ENCODE results near the gene TSPO. TPM values are rescaled to one million over a fixed set of nuclear protein-coding genes. Genes with fewer than 3 reads are reported as not detected.
"Not testable (repeated sequence)": the region's sequence is repeated elsewhere in the genome, so short reads cannot be mapped to it uniquely, and the experiment has no call there.

Gene TSPO
- total RNA-seq, 1 donor from 2014 or later: 199 TPM

DNA sequence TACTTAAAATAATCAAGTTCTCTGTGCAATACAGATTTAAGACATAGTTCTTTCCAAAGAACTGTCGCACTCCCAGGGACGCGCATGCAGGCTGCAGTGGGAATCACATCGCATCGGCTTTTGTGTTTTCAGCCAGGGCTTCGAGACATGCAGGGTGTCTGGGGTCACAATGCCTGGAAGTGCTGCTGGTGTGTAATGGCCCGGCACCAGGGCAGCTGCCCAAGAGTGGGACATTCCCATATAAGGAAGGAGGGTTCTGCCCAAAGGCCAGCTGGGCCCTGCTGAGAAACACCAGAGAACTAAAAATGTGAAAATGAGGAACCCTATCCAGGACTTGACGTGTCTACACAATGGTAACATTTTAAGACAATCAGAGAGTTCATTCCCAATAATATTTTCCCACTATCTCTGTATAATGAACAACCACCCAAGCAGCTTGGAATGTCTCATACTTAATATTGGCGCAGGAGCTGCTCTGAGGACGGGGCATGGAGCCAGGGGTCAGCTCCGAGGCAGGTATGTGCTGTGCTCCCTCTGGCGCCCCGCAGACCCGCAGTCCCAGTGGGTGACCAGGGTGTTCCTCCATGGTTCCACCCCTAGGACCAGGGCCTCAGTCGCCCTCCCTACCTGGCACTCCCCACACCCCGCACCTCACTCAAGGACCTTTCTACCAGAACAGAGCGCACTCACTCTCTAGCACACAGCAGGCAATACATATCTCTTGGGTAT is 19.4 kb upstream of the TSPO start:
- DNase-seq (ENCODE audit: low read depth): no peak

DNA sequence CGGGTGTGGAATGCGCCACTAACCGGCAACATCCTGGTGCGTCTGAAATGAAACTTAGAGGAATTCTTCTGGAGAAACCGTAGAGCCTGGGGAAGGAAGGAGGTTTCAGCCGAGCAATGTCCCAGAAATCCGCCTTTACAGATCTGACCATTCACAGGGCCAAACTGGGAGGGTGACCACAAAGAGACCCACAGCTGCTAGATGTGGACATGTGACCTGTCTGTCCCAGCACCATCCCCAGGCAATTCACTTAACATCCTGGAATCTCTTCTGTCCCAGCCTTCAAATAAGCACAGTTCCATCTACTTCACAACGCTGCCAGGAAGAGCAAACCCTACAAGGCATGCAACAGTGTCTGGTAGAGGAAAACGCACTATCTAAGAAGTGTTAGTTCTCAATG is 18.0 kb upstream of the TSPO start:
- no peak for DNase-seq (ENCODE audit: low read depth)

DNA sequence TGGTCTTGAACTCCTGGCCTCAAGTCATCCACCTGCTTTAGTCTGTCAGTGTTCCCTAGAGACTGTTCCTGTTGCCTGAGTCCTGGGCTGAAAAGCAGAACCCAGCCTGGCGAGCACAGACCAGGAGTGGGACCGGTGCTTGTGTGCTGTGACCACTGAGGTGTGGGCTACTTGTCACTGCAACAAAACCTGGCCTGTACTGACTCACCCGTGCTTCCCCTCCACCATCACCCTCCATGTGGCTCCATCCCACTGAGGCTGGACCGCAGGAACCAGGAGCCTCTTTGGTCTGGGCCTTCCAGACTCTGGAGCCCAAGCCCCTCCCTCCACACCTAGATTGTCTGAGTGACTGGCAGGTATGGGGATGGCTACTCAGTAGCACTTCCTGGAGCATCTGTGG is 16.8 kb upstream of the TSPO start:
- no peak for DNase-seq (ENCODE audit: low read depth)

DNA sequence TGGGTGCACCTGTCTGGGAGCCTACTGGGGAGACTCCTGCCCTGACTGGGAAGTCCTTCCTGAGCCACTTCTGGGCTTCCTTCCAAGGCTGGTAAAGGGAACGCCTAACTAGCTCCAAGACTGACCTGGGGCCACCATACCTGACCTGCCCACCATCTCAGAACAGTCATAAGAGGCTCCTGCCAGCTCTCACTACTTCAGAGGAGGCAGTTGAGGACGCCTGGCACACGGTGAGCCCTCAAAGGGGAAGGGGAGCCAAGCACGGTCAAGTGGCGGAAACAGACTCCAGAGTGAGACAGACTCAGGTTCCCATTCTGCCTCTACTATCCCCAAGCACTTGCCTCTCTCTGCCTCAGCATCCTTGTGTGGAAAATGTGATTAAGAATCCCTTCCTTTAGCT is 15.8 kb upstream of the TSPO start:
- no peak for DNase-seq (ENCODE audit: low read depth)

DNA sequence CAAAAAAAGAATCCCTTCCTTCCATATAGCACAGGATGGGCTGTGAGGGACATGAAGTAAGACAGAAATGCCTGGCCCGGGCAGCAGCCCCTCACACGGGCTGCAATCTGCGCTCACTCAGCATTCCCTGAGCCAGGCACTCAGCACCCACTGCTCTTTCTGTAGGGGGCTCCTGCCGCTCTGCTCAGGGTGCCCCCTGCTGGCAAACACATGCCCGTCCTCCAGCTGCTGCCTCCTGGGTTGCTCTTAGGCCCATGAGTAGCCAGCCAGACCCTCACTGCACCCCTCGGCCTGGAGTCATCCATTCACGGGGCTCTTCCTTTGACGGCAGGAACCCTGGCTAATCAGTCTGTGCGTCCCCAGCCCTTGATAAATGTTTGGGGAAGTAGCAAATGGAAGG is 15.1 kb upstream of the TSPO start:
- no peak for DNase-seq (ENCODE audit: low read depth)

DNA sequence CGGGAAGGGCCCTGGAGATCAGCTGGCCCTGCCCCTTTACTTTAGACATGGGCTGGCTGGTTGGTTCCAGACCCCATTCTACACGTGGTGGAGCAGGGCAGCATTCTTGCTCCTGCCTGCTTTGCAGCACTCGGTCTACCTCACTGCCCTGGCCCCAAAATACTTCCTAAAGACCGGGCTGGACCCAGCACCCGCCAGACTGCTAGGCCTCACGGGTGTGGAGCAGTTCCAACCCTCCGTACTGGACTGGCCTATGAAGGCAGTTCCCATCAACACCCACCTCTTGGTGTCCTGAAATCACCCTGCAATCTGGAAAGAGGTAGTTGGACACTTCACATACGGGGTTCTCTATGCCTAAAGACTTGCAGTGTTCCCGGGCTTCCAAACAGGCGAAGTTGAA is 14.6 kb upstream of the TSPO start:
- no peak for DNase-seq (ENCODE audit: low read depth)

DNA sequence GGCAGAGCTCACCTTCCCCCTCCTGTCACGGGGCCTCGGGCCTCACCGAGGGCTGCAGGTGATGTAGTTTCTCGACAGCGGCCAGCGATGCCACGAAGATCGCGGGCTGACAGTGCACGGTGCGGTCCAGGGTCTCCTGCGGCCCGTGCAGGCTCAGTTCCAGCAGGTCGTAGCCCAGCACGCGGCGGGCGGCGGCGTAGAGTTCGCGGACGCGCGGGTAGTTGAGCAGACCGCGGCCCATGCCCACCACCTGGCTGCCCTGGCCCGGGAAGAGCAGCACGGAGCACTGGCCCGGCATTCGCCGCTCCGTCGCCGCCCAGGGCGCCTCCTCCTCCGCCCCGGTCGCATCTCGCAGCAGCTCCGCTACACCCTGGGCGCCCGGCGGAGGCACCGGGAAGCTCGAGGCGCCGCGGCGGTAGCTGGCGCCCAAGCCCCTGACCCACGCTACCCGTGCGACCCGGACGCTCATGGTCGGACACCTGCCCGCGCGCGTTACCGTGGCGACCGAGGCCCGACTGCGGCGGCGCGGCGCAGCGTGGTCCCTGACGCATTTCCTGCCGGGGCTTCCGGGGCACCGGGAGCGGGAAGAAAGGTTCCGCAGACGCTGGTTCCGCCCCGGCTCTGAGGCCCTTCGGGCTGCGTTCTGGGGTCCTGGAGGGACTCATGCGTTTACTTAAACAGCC is 8.3 kb upstream of the TSPO start, which contains the start of gene MCAT:
MCAT (minus strand) TSS at position 519 of the 683 bp plus-strand sequence; CDS start at position 469, 50 bp downstream.
- peak; percentile 38 for DNase-seq (ENCODE audit: low read depth)

DNA sequence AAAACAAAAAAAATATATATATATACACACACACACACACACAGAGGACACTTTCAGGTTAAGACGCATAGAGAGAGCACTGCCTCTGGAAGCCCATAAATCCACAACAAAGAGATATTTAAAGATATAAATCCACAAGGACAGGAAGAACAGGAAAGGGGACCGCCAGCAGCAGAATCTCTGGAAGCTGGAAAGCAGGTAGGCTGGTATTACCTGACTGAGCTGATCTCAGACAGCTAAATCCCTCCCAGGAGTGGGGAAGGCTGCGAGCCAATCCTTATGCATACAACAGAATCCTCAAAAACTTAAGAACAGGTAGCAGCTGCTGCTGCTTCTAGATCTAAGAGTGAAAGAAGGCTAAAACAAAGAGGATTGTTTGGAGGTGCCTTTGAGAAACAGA is 6.4 kb upstream of the TSPO start:
- DNase-seq (ENCODE audit: low read depth): no peak

DNA sequence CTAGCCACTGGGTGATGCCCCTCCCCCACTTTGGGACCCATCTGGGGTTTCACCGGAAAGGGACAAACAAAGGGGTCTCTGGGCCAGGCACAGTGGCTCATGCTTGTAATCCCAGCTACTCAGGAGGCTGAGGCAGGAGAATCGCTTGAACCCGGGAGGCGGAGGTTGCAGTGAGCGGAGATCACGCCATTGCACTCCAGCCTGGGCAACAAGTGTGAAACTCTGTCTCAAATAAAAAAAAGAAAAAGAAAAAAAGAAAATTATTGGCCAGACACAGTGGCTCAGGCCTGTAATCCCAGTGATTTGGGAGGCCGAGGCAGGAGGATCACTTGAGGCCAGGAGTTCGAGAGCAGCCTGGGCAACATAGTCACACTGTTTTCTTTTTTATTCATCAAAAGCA is 6.0 kb upstream of the TSPO start:
- not testable (repeated sequence) for DNase-seq (ENCODE audit: low read depth)

DNA sequence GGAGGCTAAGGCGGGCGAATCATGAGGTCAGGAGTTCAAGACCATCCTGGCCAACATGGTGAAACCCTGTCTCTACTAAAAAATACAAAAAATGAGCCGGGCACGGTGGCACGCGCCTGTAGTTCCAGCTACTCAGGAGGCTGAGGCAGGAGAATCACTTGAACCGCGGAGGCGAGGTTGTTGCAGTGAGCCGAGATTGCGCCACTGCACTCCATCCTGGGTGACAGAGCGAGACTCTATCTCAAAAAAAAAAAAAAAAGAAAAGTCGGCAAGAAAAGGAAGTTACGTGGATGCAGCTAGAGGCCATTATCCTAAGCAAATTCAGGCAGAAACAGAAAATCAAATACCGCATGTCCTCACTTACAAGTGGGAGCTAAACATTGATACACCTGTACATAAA is 5.0 kb upstream of the TSPO start:
- DNase-seq (ENCODE audit: low read depth): not testable (repeated sequence)

DNA sequence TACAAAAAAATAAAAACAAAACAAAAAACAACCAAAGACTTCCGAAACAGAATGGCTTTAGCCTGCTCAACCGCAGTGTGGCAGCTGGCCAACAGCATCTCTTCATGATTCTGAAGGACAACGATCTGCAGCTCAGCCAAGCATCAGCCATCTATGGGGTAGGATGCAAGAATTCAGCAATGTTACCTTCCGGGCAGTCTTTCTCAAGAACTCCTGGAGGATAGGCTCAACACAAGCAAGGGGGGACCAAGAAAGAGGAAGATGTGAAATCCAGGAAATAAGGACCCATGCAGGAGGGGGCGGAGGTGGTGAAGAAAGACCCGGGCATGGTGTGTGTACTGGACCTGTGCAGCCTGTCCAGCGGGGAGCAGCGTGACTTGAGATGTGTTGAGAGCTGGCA is 3.5 kb upstream of the TSPO start:
- DNase-seq (ENCODE audit: low read depth): no peak

DNA sequence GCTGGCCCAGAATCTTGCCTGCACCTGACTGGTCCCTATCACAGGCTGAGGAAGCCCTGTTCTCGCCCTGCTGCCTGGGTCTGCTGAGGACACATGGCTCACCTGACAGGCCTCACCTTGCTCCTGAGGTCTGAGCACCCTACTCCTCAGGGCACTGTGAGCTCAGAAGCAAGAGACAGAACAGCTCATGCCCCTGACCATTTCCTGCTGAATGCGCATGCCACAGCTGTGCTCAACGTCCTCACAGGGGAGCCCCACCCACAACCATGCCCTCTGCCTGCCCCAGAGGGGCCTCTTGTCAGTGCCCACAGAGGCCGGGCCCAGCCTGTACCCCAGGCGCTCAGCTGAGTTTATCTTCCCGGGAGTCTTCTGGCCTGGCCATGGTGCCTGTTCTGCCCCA is 2.8 kb upstream of the TSPO start:
- no peak for DNase-seq (ENCODE audit: low read depth)

DNA sequence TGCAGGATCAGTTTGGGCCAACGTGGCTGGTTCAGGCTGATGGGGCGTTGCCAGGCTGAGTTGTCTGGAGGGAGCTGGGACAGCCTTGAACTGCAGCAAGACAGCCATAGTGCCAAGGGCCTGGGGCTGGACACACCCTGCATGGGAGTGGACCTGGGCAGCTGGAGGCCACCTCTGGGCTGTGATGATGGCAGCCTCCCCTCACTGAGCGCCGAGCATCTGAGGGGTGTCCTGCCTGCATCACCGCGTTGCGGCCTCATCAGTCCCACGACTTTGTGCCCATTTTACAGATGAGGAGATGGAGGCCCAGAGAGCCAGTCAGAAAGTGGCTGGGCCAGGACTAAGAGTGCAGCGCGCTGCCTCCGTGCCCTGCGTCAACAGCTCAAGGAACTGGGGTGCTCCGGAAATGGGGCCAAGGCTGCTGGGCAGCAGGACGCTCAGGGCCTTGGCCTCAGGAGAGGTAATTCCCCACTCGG is 590 bp upstream of the TSPO start:
- DNase-seq (ENCODE audit: low read depth): no peak

DNA sequence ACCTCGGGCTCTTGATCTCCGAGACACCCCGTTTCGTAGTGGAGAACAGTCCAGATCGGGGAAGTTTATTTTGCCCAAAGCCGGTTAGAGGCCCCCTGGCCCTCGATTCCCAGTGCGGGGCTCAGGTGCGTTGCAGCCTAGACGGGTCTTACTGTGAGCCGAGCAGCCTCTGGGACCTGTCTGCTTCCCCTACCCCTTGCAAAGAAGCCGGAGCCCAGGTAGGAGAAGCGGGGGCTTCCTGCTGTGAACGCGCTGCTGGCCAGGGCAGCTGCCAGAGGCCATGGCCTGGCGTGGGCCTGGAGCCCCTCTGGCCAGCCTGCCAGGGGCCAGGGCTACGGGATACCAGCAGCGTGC is 621 bp downstream of the TSPO start:
- no peak for DNase-seq (ENCODE audit: low read depth)

DNA sequence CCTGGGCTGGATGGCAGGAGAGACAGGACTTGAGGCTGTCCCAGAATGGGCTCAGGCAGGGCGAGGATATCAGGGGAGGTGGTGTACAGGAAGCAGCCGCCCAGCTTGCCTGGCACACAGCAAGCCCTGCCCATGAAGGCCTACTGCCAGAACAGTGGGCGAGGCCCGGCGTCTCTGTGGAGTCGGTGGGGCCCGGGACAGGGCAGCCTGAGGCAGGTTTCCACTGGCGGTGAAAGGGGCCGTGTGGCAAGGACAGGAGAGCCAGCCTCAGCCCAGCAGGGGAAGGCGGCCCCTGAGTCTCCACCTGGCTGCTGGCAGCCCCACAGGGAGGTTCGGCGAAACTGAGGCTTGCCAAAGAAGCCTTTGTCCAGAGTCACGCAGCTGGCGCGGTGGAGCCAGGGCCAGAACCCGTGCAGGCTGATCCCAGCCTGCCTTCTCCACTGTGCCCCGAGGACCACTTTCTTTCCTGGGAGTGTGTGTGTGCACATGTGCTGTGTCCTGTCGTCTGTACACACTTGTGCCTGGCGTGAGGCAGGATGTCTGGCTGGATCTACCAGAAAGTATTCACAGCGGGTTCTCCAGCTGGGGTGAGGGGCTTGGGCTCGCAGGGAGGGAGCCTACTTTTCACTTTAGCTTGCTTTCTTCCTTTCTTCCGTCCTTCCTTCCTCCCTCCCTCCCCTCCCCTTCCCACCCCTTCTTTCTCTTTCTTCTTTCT is 1.2 kb downstream of the TSPO start:
- peak; percentile 54 for DNase-seq (ENCODE audit: low read depth)

DNA sequence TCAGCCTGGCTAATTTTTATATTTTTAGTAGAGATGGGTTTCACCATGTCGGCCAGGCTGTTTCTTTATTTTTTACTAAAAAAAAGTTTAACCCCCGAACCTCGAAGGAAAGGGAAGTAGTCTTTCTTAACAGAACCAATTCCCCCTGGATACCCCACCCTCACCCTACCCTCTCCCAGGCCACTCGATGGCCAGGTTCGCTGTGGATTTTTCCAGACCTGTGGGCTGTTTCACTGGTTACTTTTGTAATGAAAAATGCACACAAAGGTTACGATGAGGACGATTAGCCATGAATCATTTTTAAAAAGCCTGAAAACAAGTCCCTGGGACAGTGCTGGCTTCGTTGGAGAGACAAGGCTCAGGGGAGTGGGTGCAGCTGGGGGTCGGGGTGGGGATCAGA is 2.5 kb downstream of the TSPO start:
- no peak for DNase-seq (ENCODE audit: low read depth)

DNA sequence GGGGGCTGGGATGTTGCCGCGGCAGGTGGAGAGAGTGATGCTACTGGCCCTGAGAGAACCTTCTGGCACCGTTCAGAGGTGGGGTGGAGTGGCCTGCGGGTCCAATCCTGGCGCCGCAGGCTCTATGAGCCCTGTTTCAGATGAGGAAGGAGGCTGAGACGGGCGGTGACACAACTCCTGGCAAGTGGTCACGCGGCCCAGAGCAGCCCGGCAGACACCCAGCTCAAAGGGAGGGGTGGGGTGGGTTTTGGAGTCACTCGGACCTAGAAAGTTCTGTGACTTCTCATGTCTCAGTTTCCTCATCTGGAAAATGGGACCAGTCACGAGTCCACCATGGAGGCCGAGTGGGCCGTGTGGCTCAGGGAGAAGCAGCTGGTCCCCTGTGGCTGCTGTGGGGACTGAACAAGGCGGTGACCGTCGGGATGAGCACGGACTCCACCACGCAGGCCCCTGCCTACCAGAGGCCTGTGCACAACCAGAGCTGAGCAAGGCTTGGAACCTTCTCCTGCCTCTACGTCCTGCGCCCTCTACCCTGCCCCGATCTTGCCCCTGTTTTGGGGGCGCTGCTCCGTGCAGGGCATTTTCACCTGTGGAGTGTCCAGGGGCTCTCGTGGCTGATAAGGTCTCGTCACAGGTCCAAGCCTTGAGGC is 3.7 kb downstream of the TSPO start:
- DNase-seq (ENCODE audit: low read depth): no peak

DNA sequence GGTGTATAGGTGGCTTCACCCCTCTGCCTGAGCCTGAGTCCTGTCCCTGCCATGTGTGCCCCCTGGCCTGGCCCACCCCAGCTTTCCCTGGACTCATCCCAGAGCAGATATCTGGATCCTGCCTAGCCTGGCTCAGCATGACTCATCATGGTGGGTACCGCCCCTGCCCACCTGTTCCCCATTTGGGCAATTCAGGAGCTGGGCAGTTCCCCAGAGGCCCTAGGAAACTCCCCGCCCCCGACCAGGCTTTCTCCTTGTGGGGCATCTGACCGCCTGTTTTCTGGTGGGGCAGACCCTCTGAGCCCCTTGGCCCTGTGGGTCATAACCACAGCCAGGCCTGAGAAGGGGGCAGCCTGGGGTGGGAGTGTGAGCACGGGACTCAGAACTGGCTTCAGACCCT is 4.4 kb downstream of the TSPO start:
- DNase-seq (ENCODE audit: low read depth): no peak

DNA sequence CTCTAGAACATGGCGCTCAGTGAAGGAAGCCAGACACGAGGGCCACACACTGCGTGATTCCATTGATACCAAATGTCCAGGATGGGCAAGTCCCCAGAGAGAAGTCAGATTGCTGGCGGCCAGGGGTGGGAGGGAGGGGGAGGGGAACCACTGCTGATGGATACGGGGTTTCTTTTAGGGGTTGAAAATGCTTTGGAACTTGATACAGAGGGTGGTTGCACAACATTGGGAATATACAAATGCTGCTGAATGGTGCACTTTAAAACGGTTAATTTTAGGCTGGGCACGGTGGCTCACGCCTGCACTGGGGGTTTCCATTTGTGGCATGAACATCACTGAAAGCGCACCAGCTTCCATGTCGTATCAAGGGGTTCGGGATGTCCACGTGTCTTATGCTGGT is 5.1 kb downstream of the TSPO start:
- DNase-seq (ENCODE audit: low read depth): no peak

DNA sequence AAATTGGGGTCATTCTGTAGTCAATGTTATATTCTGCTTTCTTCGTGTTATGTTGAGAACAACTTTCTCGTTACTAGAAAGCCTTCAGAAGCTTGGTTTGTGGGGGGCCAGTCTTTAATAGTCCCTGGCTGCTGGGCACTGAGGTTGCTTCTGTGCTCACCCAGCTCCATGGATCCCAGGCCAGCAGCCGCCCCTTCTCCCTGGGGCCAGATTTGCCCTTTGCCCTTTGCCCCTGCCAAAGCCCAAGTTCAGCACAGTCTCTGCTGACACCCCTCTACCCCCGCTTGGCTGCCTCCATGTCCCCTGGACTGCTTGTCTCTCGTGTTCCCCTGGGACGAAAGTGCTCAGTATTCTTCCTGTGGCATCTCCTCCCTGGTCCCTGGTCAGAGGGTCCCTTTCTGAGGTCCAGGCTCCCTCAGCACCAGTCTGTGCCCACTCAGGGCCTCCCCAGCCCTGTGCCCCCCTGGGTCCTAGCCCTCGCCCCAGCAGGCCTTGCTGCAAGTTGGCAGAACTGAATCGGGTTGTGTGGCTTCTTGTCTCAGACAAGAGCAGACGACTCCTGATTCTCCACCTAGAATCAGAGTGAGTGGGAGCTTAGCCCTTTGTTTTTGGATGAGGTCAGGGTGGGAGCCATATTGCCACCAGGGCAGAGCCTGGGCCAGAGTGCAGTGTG is 6.7 kb downstream of the TSPO start:
- no peak for DNase-seq (ENCODE audit: low read depth)

DNA sequence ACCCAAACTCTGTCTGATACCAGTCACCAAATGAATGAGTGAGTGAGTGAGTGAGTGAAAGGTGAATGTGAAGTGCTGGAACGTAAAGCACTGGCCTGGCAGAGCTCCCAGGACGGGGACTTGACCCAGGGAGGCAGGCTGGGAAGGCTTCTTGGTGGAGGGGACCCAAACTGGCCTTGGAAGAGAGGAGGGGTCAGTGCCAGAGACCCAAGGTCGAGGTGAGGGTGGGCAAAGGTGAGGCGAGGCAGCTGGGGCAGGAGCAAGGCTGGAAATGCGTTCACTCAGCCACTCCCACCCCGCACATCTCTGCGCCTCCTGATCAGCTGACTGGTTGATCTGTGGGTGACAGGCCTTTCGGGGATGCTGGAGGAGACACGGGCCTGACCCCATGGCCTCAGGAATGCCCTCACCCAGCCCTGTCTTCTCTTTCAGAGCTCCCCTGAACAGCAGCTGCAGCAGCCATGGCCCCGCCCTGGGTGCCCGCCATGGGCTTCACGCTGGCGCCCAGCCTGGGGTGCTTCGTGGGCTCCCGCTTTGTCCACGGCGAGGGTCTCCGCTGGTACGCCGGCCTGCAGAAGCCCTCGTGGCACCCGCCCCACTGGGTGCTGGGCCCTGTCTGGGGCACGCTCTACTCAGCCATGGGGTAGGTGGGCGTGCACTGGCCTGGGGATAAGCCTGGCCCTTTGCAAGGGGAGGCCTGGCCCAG is 7.6 kb downstream of the TSPO start:
- DNase-seq (ENCODE audit: low read depth): no peak
